ENCODE measurements around the gene MYB. TPM values are rescaled to one million over a fixed set of nuclear protein-coding genes. Genes with fewer than 3 reads are reported as not detected.

Gene MYB
- total RNA-seq, 1 donor from 2014 or later: 4.7 TPM

DNA sequence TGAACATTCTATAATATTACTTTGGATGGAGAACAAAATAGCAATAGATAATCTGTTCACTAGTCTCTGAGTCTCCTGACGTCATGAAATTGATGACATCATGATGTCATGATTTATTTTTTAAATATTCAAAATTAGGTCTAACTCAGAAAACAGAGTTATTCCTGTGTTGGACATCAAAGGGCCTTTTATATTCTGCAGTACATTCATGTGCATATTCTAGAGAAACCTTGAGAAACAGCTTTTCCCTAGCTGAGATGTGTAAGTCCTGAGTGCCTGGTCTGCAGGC is 53.3 kb downstream of the MYB start:
- Mint-ChIP-seq H3K9me3 (no peaks in the 10 kb centered on the region), H3K27me3 (peaks cover 3% of the 10 kb centered on the region), H3K4me1 (ENCODE audit: unreplicated experiment) (no peaks in the 10 kb centered on the region), H3K27ac (no peak overlapping the region), H3K4me3 (no peak overlapping the region), H3K36me3 (no peaks in the 10 kb centered on the region)
- TF ChIP-seq, protein P1, sequence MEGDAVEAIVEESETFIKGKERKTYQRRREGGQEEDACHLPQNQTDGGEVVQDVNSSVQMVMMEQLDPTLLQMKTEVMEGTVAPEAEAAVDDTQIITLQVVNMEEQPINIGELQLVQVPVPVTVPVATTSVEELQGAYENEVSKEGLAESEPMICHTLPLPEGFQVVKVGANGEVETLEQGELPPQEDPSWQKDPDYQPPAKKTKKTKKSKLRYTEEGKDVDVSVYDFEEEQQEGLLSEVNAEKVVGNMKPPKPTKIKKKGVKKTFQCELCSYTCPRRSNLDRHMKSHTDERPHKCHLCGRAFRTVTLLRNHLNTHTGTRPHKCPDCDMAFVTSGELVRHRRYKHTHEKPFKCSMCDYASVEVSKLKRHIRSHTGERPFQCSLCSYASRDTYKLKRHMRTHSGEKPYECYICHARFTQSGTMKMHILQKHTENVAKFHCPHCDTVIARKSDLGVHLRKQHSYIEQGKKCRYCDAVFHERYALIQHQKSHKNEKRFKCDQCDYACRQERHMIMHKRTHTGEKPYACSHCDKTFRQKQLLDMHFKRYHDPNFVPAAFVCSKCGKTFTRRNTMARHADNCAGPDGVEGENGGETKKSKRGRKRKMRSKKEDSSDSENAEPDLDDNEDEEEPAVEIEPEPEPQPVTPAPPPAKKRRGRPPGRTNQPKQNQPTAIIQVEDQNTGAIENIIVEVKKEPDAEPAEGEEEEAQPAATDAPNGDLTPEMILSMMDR (conservative IDR thresholded peaks at IDR 0.05): no peak
- DNase-seq (ENCODE audit: extremely low spot score, unreplicated experiment): no peak

DNA sequence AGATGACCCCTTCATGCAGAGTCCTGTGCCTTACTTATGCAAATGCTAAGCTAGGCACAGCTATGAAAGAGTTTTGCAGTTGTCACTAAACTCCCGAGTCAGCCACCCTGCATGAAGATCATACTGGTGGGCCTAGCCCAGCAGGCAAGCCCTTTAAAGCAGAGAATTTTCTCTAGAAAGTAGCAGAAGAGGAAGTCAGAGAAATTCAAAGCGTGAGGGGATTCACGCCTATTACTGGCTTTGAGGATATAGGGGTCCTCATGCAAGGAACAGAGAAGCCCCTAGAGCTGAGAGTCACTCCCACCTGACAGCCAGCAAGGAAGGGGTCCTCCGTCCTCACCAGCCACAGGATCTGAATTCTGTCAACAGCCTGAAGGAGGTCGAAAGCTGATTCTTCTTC is 54.6 kb downstream of the MYB start:
- H3K27me3 Mint-ChIP-seq: peaks cover 3% of the 10 kb centered on the region

DNA sequence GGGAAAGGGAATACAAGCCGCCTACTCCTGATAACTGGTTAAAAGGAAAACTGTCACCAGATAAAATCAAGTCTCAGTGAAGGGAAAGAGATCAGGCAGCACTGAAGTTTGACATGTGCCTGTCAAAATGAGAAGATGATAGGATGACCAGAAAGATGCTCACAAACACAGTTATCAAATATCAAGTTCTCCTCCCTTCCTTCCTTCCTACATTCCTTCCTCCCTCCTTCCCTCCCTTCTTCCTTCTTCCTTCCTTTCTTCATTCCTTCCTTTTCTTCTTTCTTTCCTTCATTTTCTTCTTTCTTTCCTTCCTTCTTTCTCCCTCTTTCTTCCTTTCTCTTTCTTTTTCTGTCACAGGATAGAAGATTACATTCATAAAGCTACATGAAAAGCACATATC is 55.2 kb downstream of the MYB start:
- Mint-ChIP-seq H3K4me1 (ENCODE audit: unreplicated experiment) (no peaks in the 10 kb centered on the region), H3K9me3 (no peaks in the 10 kb centered on the region), H3K4me3 (no peak overlapping the region), H3K27me3 (peaks cover 3% of the 10 kb centered on the region), H3K36me3 (no peaks in the 10 kb centered on the region), H3K27ac (no peak overlapping the region)
- TF ChIP-seq, protein P1 (conservative IDR thresholded peaks at IDR 0.05): no peak
- no peak for DNase-seq (ENCODE audit: extremely low spot score, unreplicated experiment)

More for the DNA sequence above, 54.6 kb downstream of the MYB start:
- Mint-ChIP-seq H3K36me3 (no peaks in the 10 kb centered on the region), H3K4me3 (no peak overlapping the region), H3K9me3 (no peaks in the 10 kb centered on the region), H3K4me1 (ENCODE audit: unreplicated experiment) (no peaks in the 10 kb centered on the region), H3K27ac (no peak overlapping the region)
- TF ChIP-seq, protein P1 (conservative IDR thresholded peaks at IDR 0.05): no peak
- DNase-seq (ENCODE audit: extremely low spot score, unreplicated experiment): no peak

GRCh38 chr6:135236732-135237131 is 55.6 kb downstream of the MYB start:
- TF ChIP-seq, protein P1 (conservative IDR thresholded peaks at IDR 0.05): no peak
- Mint-ChIP-seq H3K4me1 (ENCODE audit: unreplicated experiment) (no peaks in the 10 kb centered on the region), H3K4me3 (no peak overlapping the region), H3K27me3 (peaks cover 3% of the 10 kb centered on the region), H3K36me3 (no peaks in the 10 kb centered on the region), H3K9me3 (no peaks in the 10 kb centered on the region), H3K27ac (no peak overlapping the region)
- DNase-seq (ENCODE audit: extremely low spot score, unreplicated experiment): no peak

DNA sequence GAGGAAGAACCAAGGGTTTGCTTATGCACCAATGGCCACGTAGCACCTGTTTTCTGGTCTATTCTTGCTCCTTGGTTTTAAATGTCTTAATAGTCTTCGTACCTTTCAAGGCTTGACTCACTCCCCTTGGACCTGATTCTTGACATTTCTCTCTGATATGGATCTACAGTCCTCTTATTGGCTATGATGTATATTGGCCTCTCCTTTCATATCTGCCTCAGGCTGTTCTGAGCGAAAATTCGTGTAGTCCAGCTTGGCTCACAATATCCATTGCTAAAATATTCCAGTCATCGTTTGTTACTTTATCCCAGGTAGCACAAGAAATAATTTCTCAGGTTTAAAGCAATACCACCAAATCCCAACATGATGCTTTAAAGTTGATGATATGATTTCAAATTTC is 59.6 kb downstream of the MYB start:
- no peak for DNase-seq (ENCODE audit: extremely low spot score, unreplicated experiment)
- peaks cover 3% of the 10 kb centered on the region for H3K27me3 Mint-ChIP-seq
- H3K36me3 Mint-ChIP-seq: no peaks in the 10 kb centered on the region
- TF ChIP-seq, protein P1 (conservative IDR thresholded peaks at IDR 0.05): no peak
- no peaks in the 10 kb centered on the region for H3K9me3 Mint-ChIP-seq
- no peak overlapping the region for H3K27ac Mint-ChIP-seq
- no peak overlapping the region for H3K4me3 Mint-ChIP-seq
- no peaks in the 10 kb centered on the region for H3K4me1 Mint-ChIP-seq (ENCODE audit: unreplicated experiment)

Data from type B pancreatic cell (in vitro differentiated cells).